ENCODE data around the gene CHRNA9. TPM values are rescaled to one million over a fixed set of nuclear protein-coding genes. Genes with fewer than 3 reads are reported as not detected.

Gene CHRNA9
- total RNA-seq, 2 donors from 2014 or later, result not detected

DNA sequence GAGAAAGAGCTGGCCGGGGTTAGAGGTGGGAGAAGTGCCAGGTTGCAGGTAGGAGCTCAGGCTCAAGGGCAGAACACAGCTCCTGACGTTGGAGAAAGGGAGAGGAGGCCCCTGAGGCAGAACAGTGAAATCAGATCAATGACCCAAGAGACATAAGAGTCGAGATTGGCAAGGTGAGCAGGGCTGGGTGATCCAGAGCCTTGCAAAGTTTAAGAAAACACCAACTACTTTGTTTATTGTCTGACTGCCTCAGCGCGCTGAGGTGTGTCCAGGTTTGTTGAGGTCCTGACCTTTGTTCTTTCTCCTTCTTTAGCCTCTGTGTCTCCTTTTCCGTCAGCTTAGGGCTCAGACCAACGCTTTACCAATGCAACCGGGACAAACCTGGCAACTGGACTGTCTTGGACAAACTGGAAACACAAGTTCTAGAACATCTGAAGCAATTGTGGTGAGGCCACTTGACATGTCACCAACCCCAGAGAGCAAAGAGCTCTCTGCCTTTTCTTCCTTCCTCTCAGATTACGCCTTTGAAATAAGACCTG is 28.3 kb downstream of the CHRNA9 start:
- Mint-ChIP-seq H3K9me3 (peaks cover 0 to 4% of the 10 kb centered on the region in 2 donors), H3K36me3 (ENCODE audit: insufficient read depth in 2 of 2) (no peaks in the 10 kb centered on the region), H3K27me3 (ENCODE audit: low read depth) (no peaks in the 10 kb centered on the region), H3K4me1 (ENCODE audit: low read depth) (no peaks in the 10 kb centered on the region), H3K4me3 (no peak overlapping the region), H3K27ac (no peak overlapping the region)
- ATAC-seq (replicated peaks in 1 of 2) (no peak), DNase-seq (no peak)

DNA sequence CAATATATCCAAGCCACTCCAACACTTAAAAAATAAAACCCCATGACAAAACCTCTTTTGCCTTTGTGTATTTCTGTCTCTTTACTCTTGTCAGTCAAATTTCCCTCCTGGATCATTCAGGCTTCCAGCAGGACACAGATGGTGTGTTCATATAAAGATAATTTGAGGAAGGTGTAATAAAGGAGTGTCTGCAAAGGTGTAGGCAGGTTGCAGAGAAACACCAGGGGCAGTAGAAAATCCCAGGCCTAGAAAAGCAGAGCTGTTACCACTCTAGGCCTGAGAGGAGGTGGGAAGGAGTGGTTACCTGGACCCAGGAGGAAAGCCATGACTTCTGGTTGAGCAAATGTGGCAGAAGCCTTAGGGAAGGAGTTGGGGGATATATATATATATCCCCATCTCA is 28.8 kb downstream of the CHRNA9 start:
- Mint-ChIP-seq H3K27me3 (ENCODE audit: low read depth) (no peaks in the 10 kb centered on the region), H3K4me3 (no peak overlapping the region), H3K4me1 (ENCODE audit: low read depth) (peaks cover 1% of the 10 kb centered on the region), H3K9me3 (peaks cover 0 to 4% of the 10 kb centered on the region in 2 donors), H3K27ac (no peak overlapping the region), H3K36me3 (ENCODE audit: insufficient read depth in 2 of 2) (no peaks in the 10 kb centered on the region)
- no peak for ATAC-seq (replicated peaks in 1 of 2)
- no peak for DNase-seq

DNA sequence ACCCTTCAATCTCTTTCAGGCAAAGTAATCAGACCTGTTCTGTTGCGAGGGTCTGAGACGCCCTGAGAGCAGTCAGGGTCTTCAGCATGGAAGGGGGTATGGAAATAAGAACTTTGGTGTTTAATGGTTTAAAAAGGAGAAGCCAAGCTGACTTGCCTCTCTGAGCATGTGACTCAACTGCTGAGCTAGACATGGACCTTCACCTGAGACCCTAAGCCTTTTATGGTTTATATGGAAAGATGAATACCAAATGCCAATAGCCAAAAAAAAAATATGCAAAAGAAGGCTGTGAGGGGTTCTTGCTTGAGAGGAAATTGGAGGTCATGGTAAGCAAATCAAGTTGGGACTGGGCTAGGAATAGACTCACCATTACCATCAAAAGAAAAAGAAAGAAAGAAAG is 30.6 kb downstream of the CHRNA9 start:
- no peak for DNase-seq
- Mint-ChIP-seq H3K27me3 (ENCODE audit: low read depth) (no peaks in the 10 kb centered on the region), H3K36me3 (ENCODE audit: insufficient read depth in 2 of 2) (no peaks in the 10 kb centered on the region), H3K4me3 (no peak overlapping the region), H3K4me1 (ENCODE audit: low read depth) (peaks cover 6% of the 10 kb centered on the region), H3K27ac (no peak overlapping the region), H3K9me3 (peaks cover 0 to 4% of the 10 kb centered on the region in 2 donors)
- no peak for ATAC-seq (replicated peaks in 1 of 2)

DNA sequence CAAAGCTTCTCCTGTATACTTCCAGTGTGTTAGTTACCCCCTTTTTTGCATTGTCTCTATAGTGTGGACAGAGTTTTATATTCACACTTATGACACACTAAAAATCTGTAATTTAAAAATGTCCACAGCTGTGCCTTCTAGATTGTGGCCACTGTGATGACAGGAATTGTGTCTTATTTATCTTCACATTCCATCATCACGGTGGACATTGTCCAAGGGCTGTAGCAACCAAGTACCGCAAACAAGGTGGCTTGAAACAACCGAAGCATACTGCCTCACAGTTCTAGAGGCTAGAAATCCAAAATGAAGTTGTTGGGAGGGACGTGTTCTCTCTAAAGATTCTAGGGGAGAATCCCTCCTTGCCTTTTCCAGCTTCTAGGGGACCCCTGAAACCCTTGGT is 32.3 kb downstream of the CHRNA9 start:
- Mint-ChIP-seq H3K4me3 (no peak overlapping the region), H3K4me1 (ENCODE audit: low read depth) (peaks cover 6% of the 10 kb centered on the region), H3K9me3 (no peaks in the 10 kb centered on the region), H3K27ac (no peak overlapping the region), H3K27me3 (ENCODE audit: low read depth) (no peaks in the 10 kb centered on the region), H3K36me3 (ENCODE audit: insufficient read depth in 2 of 2) (no peaks in the 10 kb centered on the region)
- ATAC-seq (replicated peaks in 1 of 2), result no peak
- no peak for DNase-seq

DNA sequence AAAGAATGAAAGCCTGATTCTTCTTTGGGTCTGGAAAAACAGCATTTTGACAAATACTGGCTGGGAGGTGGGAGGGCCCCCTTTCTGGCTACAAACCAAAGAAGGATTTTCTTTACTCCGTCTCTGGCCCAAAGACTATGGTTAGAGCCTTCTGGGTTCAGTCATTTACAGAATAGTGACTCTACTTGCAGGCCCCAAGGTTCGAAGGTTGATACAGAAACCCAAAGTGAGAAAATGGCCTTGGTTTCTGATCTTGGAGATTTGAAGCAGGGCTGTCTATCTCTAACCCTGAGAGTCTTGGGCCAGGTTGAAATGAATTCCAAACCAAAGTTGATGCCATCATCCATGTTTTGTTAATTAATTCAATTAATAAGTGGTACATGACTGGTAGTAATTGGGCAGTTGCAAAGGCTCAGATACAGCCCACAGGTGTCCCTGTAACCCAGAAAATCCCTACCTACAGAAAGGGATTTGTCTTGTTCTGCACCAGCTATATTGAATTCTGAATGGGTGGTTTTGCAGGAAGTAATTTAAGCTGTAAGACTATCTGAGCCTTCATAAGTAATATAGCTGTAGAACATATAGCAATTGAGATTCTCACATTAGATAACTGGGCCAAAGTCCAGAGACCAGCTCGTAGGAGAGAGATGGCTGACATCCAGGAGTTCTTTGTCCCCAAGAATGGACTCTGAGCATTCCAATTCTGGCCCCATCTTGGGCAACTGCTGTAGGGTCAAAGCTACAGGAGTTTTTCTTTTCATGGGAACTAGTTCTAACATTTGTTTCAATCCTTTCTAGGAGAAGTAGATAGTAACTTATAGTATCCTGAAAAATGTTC is 34.5 kb downstream of the CHRNA9 start:
- Mint-ChIP-seq H3K4me1 (ENCODE audit: low read depth) (peaks cover 6% of the 10 kb centered on the region), H3K27ac (no peak overlapping the region), H3K36me3 (ENCODE audit: insufficient read depth in 2 of 2) (no peaks in the 10 kb centered on the region), H3K4me3 (no peak overlapping the region), H3K27me3 (ENCODE audit: low read depth) (no peaks in the 10 kb centered on the region), H3K9me3 (no peaks in the 10 kb centered on the region)
- DNase-seq, result peak in 1 of 2 donors; percentile 7
- peak; percentile 59 to 90 for ATAC-seq (replicated peaks in 1 of 2)

DNA sequence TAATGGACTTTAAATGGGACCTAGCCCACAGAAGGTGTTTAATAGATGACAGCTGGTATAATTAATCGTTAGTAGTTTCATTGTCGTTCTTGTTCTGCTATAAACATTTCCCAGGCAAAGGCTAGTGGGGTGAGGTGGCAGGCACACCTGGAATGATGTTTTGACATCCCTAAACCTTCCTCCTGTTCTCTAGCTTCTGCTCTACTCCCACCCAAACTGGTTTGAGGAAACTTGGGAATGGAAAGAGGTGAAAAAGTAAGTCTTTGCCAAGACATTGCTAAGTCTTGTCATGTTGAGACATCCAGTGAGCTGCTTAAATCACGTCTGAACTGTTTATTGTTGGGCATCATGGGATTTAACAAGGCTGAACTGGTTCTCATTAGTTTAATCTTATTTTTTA is 37.5 kb downstream of the CHRNA9 start:
- H3K27ac Mint-ChIP-seq, result no peak overlapping the region
- DNase-seq, result no peak
- peaks cover 7% of the 10 kb centered on the region for H3K4me1 Mint-ChIP-seq (ENCODE audit: low read depth)
- H3K36me3 Mint-ChIP-seq (ENCODE audit: insufficient read depth in 2 of 2), result no peaks in the 10 kb centered on the region
- H3K4me3 Mint-ChIP-seq, result no peak overlapping the region
- H3K9me3 Mint-ChIP-seq, result no peaks in the 10 kb centered on the region
- no peak for ATAC-seq (replicated peaks in 1 of 2)
- H3K27me3 Mint-ChIP-seq (ENCODE audit: low read depth), result no peaks in the 10 kb centered on the region

DNA sequence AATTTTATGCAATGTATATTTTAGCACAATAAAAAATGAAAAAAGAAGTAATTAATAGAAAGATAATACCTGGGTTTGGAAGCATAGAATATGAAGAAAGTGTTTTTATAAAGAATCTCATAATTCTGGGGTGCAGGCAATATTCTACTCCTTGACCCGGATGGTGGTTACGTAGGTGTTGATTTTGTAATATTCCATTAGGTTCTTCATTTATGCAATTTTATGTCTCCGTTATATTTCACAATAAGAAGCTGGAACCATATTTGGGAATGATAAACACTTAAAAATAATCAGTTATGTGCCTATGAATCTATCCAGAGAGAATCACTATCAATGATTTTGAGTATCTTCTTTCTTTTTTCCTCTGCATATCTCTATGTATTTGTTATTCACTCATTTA is 38.5 kb downstream of the CHRNA9 start:
- H3K4me1 Mint-ChIP-seq (ENCODE audit: low read depth), result peaks cover 12% of the 10 kb centered on the region
- H3K27me3 Mint-ChIP-seq (ENCODE audit: low read depth), result no peaks in the 10 kb centered on the region
- H3K4me3 Mint-ChIP-seq, result no peak overlapping the region
- DNase-seq, result no peak
- H3K36me3 Mint-ChIP-seq (ENCODE audit: insufficient read depth in 2 of 2), result no peaks in the 10 kb centered on the region
- H3K9me3 Mint-ChIP-seq, result no peaks in the 10 kb centered on the region
- no peak for ATAC-seq (replicated peaks in 1 of 2)
- no peak overlapping the region for H3K27ac Mint-ChIP-seq

DNA sequence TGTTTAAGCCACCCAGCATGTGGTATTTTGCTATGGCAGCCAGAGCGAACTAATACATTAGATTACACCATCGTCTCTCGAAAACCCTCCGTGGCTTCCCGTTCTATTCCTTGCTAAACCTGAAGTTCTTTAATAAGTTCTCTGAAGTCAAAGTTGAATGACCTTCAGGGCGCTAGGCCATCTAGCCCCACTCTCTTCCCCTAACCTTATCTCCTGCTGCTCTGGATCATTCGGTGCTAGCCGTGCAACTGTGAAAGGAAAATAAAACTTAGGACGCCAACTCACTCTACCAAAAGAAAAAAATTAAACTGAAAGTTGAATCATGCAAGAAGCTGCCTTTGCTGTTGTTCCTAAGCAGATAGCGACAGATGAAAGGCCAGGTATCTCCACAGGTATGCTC is 40.0 kb downstream of the CHRNA9 start:
- Mint-ChIP-seq H3K27ac (no peak overlapping the region), H3K9me3 (no peaks in the 10 kb centered on the region), H3K27me3 (ENCODE audit: low read depth) (no peaks in the 10 kb centered on the region), H3K4me1 (ENCODE audit: low read depth) (peaks cover 6% of the 10 kb centered on the region), H3K4me3 (no peak overlapping the region), H3K36me3 (ENCODE audit: insufficient read depth in 2 of 2) (no peaks in the 10 kb centered on the region)
- ATAC-seq (replicated peaks in 1 of 2), result no peak
- no peak for DNase-seq

DNA sequence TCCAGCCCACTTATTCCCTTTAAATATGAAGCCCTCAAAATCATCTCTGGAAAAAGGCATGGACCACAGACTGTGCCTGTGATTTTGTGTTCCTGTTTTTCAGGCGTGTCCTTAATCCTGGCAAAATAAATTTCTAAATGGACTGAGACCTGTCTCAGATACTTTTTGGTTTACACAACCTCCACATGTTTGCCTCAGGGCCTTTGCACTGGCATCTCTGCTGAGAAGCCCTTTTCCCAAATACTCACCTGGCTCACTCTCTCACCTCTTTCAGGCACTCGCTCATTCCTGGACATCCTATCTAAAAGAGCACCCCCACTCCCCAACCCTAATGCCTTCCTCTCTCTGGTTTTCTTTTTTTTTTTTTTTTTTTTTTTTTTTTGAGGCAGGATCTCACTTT is 40.5 kb downstream of the CHRNA9 start:
- peaks cover 6% of the 10 kb centered on the region for H3K4me1 Mint-ChIP-seq (ENCODE audit: low read depth)
- no peak for DNase-seq

DNA sequence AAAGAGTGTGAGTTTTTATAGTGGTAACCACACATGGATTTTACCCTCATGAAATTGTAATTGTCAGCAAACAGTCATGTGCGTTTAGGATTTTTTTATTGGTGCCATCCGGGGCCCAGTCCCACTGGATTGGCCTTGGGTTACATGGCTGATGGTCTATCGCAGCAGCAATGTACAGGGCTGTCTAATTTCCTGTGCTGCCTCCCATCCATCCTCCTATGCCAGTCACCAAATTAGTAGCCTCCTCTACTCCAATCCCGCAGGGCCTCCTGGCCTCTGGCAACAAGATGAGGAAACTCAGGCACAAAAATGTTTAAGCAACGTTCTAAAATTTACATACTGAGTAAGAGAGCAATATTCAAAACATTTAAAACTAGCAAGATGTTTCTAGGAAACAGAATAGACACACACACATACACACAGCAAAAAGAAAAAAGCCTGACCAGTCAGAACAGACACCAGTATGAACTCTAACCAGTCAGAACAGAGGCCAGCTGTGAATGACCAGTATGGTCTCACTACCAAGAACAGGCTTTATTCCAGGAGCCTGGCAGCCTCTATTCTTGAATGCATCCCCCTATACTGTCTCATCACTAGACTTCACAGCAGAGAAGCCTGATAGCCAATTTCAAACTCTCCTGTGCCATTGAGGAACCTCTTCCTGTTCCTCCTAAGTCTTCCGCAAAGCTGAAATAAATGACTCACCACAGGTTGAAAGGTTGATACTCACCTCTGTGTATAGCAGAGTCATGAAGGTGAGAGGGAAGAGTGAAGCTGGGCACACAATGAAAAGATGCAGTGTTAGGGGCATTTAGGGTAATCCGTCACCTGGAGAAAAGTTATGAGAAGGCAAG is 42.6 kb downstream of the CHRNA9 start:
- no peaks in the 10 kb centered on the region for H3K36me3 Mint-ChIP-seq (ENCODE audit: insufficient read depth in 2 of 2)
- ATAC-seq (replicated peaks in 1 of 2) (peak; percentile 65 to 66), DNase-seq (no peak)
- no peaks in the 10 kb centered on the region for H3K27me3 Mint-ChIP-seq (ENCODE audit: low read depth)
- H3K27ac Mint-ChIP-seq, result no peak overlapping the region
- peaks cover 6% of the 10 kb centered on the region for H3K4me1 Mint-ChIP-seq (ENCODE audit: low read depth)
- H3K9me3 Mint-ChIP-seq, result no peaks in the 10 kb centered on the region
- H3K4me3 Mint-ChIP-seq, result no peak overlapping the region

More for the DNA sequence above, 40.5 kb downstream of the CHRNA9 start:
- no peak overlapping the region for H3K27ac Mint-ChIP-seq
- no peak overlapping the region for H3K4me3 Mint-ChIP-seq
- no peaks in the 10 kb centered on the region for H3K9me3 Mint-ChIP-seq
- no peaks in the 10 kb centered on the region for H3K27me3 Mint-ChIP-seq (ENCODE audit: low read depth)
- no peaks in the 10 kb centered on the region for H3K36me3 Mint-ChIP-seq (ENCODE audit: insufficient read depth in 2 of 2)
- ATAC-seq (replicated peaks in 1 of 2), result no peak

DNA sequence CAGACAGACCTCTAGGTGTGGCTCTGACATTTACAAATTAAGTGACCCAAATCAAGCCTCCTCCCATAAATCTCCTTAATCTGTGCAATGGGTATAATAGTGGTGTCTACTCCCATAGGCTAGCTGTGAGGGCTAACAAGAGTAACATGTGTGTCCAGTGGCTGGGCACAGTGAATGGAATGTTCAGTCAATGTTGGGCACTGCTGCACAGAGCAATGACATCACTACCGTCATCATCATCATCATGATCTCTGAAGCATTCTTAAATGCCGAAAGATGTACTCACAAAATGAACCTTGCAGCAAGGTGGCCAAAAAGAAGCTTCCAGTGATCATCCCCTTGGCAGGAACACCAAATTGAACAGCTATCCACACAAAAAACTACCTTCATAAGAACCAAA is 43.5 kb downstream of the CHRNA9 start:
- Mint-ChIP-seq H3K27ac (no peak overlapping the region), H3K9me3 (no peaks in the 10 kb centered on the region), H3K4me1 (ENCODE audit: low read depth) (peaks cover 6% of the 10 kb centered on the region), H3K36me3 (ENCODE audit: insufficient read depth in 2 of 2) (no peaks in the 10 kb centered on the region), H3K27me3 (ENCODE audit: low read depth) (no peaks in the 10 kb centered on the region), H3K4me3 (no peak overlapping the region)
- ATAC-seq (replicated peaks in 1 of 2) (no peak), DNase-seq (no peak)

DNA sequence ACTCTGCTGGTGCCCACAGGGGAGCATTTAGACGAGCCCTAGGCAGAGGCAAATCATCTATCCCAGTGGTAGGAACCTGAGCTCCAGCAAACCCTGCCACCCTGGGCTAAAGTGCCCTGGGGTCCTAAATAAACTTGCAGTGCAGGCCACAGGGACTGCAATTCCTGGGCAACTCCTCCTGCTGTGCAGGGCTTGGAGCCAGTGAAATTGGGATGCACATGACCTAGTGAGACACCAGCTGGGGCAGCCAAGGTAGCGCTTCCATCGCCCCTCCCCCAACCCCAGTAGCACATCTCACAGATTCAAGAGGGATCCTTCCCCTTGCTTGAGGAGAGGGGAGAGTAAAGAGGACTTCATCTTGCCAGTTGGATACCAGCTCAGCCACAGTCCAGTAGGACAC is 44.1 kb downstream of the CHRNA9 start:
- Mint-ChIP-seq H3K27me3 (ENCODE audit: low read depth) (no peaks in the 10 kb centered on the region), H3K4me1 (ENCODE audit: low read depth) (peaks cover 6% of the 10 kb centered on the region), H3K4me3 (no peak overlapping the region), H3K9me3 (no peaks in the 10 kb centered on the region), H3K36me3 (ENCODE audit: insufficient read depth in 2 of 2) (no peaks in the 10 kb centered on the region), H3K27ac (no peak overlapping the region)
- ATAC-seq (replicated peaks in 1 of 2), result no peak
- no peak for DNase-seq

DNA sequence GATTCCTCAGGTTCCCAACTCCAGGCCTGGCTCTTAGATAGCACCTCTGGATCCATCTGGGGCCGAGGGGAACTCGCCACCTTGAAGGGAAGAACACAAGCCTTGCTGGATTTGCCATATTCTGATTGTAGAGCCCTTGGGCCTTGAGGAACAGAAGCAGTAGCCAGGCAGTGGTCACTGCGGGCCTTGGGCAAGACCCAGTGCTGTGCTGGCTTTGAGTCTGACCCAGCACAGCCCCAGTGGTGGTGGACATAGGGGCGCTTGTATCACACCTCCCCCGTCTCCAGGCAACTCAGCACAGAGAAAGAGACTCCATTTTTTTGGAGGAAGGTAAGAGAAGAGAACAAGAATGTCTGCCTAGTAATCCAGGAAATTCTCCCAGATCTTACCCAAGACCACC is 45.5 kb downstream of the CHRNA9 start:
- Mint-ChIP-seq H3K36me3 (ENCODE audit: insufficient read depth in 2 of 2) (no peaks in the 10 kb centered on the region), H3K9me3 (no peaks in the 10 kb centered on the region), H3K4me3 (no peak overlapping the region), H3K4me1 (ENCODE audit: low read depth) (peaks cover 6% of the 10 kb centered on the region), H3K27ac (no peak overlapping the region), H3K27me3 (ENCODE audit: low read depth) (no peaks in the 10 kb centered on the region)
- no peak for ATAC-seq (replicated peaks in 1 of 2)
- no peak for DNase-seq
